GM12878 (cell line): Measurements from ENCODE around the gene SLC5A1. TPM values are rescaled to one million over a fixed set of nuclear protein-coding genes. Genes with fewer than 3 reads are reported as not detected.

Experiments used
- ATAC-seq: fragments of 200-7000 bp; cut with Tn5 transposase; 3 replicates; pipeline ENCODE4 v1.9.1; 2020; ENCODE audit warnings: mild to moderate bottlenecking, moderate library complexity
- BruUV-seq: library from RNA; stranded (reverse); fragments of 400-500 nt; replicated peaks from 2 replicates; lab custom pipeline; 2021; lab: Mats Ljungman, UMichigan
- CTCF ChIA-PET: fragments of 300-600 bp; sonication (Branson Sonifier 250); formaldehyde crosslinking; extraction: SDS; loops from one replicate; lab custom pipeline; 2021; ENCODE audit warnings: inconsistent platforms; lab: Yijun Ruan, JAX
- POLR2A ChIA-PET: fragments of 350-600 bp; formaldehyde crosslinking; extraction: SDS; loops from one replicate; lab custom pipeline; 2021; ENCODE audit warnings: inconsistent platforms; lab: Charles Lee
- RAD21 ChIA-PET: fragments of 300-600 bp; sonication (Branson Sonifier 250); formaldehyde crosslinking; loops from one replicate; lab custom pipeline; 2023; ENCODE audit warnings: antibody characterized with exemption; ENCODE audit not compliant: unreplicated experiment; lab: Charles Lee
- SMC1A ChIA-PET: fragments of 300-600 bp; sonication (Branson Sonifier 250); formaldehyde crosslinking; loops from one replicate; lab custom pipeline; 2023; ENCODE audit not compliant: unreplicated experiment, uncharacterized antibody; lab: Charles Lee
- DNase-seq: peaks from one replicate; pipeline ENCODE4 v3.0.0-alpha.2; 2011; ENCODE audit warnings: low read depth, low spot score
- FAIRE-seq: peaks from 3 replicates; lab custom pipeline; 2011; peaks lifted over from hg19 to GRCh38; lab: Jason Lieb, UNC
- H2AFZ ChIP-seq: 2 replicates; pipeline ENCODE4 v1.6.0; 2011; ENCODE audit warnings: low read depth, low read length, control low read depth; ENCODE audit not compliant: control insufficient read depth
- H3K27ac ChIP-seq: 2 replicates; pipeline ENCODE4 v1.5.1; 2011; ENCODE audit warnings: control low read depth; ENCODE audit not compliant: control insufficient read depth, insufficient read depth
- H3K27me3 ChIP-seq, 2 experiments: replicated peaks in 1 of 2; 2 replicates each; pipeline versions ENCODE4 v1.6.0 to v1.6.1; 2011; ENCODE audit warnings: low read length in 1 of 2; ENCODE audit not compliant: control insufficient read depth in 2 of 2, insufficient read depth in 2 of 2
- H3K36me3 ChIP-seq, 2 experiments: 2 replicates each; pipeline ENCODE4 v1.5.1; 2011; ENCODE audit warnings: low read length in 1 of 2; ENCODE audit not compliant: control insufficient read depth in 2 of 2, insufficient read depth in 2 of 2
- H3K4me1 ChIP-seq: 2 replicates; pipeline ENCODE4 v1.6.1; 2011; ENCODE audit warnings: mild to moderate bottlenecking, low read length, moderate library complexity, mixed read lengths; ENCODE audit not compliant: control insufficient read depth, insufficient read depth
- H3K4me2 ChIP-seq: 2 replicates; pipeline ENCODE4 v1.6.0; 2011; ENCODE audit warnings: control low read depth; ENCODE audit not compliant: control insufficient read depth, insufficient read depth
- H3K4me3 ChIP-seq: fragments of 200-600 bp; sonication (generic); 2 replicates; pipeline ENCODE4 v1.5.1; 2016
- H3K79me2 ChIP-seq: 2 replicates; pipeline ENCODE4 v1.6.0; 2011; ENCODE audit warnings: low read length; ENCODE audit not compliant: control insufficient read depth, insufficient read depth
- H3K9ac ChIP-seq: 2 replicates; pipeline ENCODE4 v1.8.0; 2011; ENCODE audit warnings: low read length, control low read depth, mixed read lengths; ENCODE audit not compliant: control insufficient read depth, insufficient read depth
- H3K9me3 ChIP-seq: replicated peaks from 3 replicates; pipeline ENCODE4 v1.5.1; 2011; ENCODE audit warnings: mild to moderate bottlenecking, low read length; ENCODE audit not compliant: control insufficient read depth, insufficient read depth
- H4K20me1 ChIP-seq: 2 replicates; pipeline ENCODE4 v1.6.0; 2011; ENCODE audit not compliant: control insufficient read depth, insufficient read depth
- BACH1 ChIP-seq: fragments of 450-650 bp; IDR thresholded peaks from 2 replicates; pipeline ENCODE4 v1.6.1; 2017; ENCODE audit warnings: mild to moderate bottlenecking, borderline replicate concordance
- BHLHE40 ChIP-seq, 2 experiments: fragments of 450-650 bp in 1 of 2; IDR thresholded peaks; 2 replicates each; pipeline ENCODE4 v1.6.1; 2011 to 2017; ENCODE audit warnings: low read depth in 2 of 2, borderline replicate concordance in 1 of 2, improper control_type of control experiment in 1 of 2, low read length in 1 of 2, mild to moderate bottlenecking in 1 of 2
- BMI1 ChIP-seq: fragments of 450-650 bp; IDR thresholded peaks from 2 replicates; pipeline ENCODE4 v1.6.1; 2016; ENCODE audit warnings: mild to moderate bottlenecking, moderate library complexity, borderline replicate concordance
- BRCA1 ChIP-seq: IDR thresholded peaks from 2 replicates; pipeline ENCODE4 v1.6.1; 2011; ENCODE audit warnings: low read depth, low read length, improper control_type of control experiment
- CHD1 ChIP-seq: IDR thresholded peaks from 2 replicates; pipeline ENCODE4 v1.6.1; 2012; ENCODE audit warnings: low read depth, low read length, improper control_type of control experiment
- NBN ChIP-seq: fragments of 450-650 bp; IDR thresholded peaks from 2 replicates; pipeline ENCODE4 v1.6.1; 2016
- NFIC ChIP-seq: IDR thresholded peaks from 2 replicates; pipeline ENCODE4 v1.6.1; 2012; ENCODE audit warnings: low read depth, mild to moderate bottlenecking, inconsistent platforms, low read length, moderate library complexity
- NR2C1 ChIP-seq: fragments of 450-650 bp; IDR thresholded peaks from 2 replicates; pipeline ENCODE4 v1.6.1; 2017; ENCODE audit warnings: antibody characterized with exemption, mild to moderate bottlenecking, moderate library complexity
- PML ChIP-seq: IDR thresholded peaks from 2 replicates; pipeline ENCODE4 v1.6.1; 2012; ENCODE audit warnings: low read length, inconsistent platforms
- POLR2AphosphoS5 ChIP-seq: IDR thresholded peaks from 2 replicates; pipeline ENCODE4 v1.6.1; 2011; ENCODE audit warnings: mild to moderate bottlenecking, low read length, inconsistent platforms
- RAD51 ChIP-seq: fragments of 450-650 bp; IDR thresholded peaks from 2 replicates; pipeline ENCODE4 v1.6.1; 2016; ENCODE audit warnings: moderate library complexity, mild to moderate bottlenecking, inconsistent platforms
- SP1 ChIP-seq: IDR thresholded peaks from one replicate; pipeline ENCODE4 v1.6.1; 2011; ENCODE audit warnings: low read depth, low read length
- STAT3 ChIP-seq: IDR thresholded peaks from 2 replicates; pipeline ENCODE4 v1.6.1; 2011; ENCODE audit warnings: low read depth, low read length, improper control_type of control experiment
- TBL1XR1 ChIP-seq: IDR thresholded peaks from 2 replicates; pipeline ENCODE4 v1.6.1; 2012; ENCODE audit warnings: low read depth, low read length, improper control_type of control experiment
- ZBED1 ChIP-seq: IDR thresholded peaks from 2 replicates; pipeline ENCODE4 v1.6.1; 2016; ENCODE audit warnings: borderline replicate concordance
- ZNF24 ChIP-seq: fragments of 450-650 bp; IDR thresholded peaks from 2 replicates; pipeline ENCODE4 v1.6.1; 2017; ENCODE audit warnings: antibody characterized with exemption, mild to moderate bottlenecking
- ZNF384 ChIP-seq: IDR thresholded peaks from 2 replicates; pipeline ENCODE4 v1.6.1; 2012; ENCODE audit warnings: low read depth, mild to moderate bottlenecking, low read length, improper control_type of control experiment, borderline replicate concordance
- WGBS: methylation state at CpG from one replicate; pipeline ENCODE4 v1.1.6; 2016; ENCODE audit warnings: low lambda C conversion rate; ENCODE audit not compliant: insufficient replicate concordance, insufficient coverage; ENCODE audit errors: missing lambda C conversion rate; 5-methylcytosine and 5-hydroxymethylcytosine counted together
- in situ Hi-C: fragments of 300-500 bp; cut with MboI; formaldehyde crosslinking; loops from 9 replicates; pipeline ENCODE4 v1.14.3; 2018; ENCODE audit warnings: mixed read lengths
- intact Hi-C: fragments of 100-400 bp; cut with micrococcal nuclease; formaldehyde crosslinking; loops from one replicate; pipeline ENCODE4 v1.14.2; 2022; ENCODE audit not compliant: unreplicated experiment
- polyA plus RNA-seq, 11 experiments: library from polyadenylated mRNA; depleted of rRNA in 4 of 11; unstranded in 6 of 11; stranded (reverse) in 5 of 11; fragments of >200 nt; fragmentation: Nextera tagmentation in 4 of 11; fragmentation: Illumina TruSeq in 1 of 11; extraction: Ambion mirVana in 4 of 11; extraction: Trizol in 1 of 11; gene quantifications; 1 replicate in 1 of 11; 2 replicates in 10 of 11; pipeline versions ENCODE4 v1.2.1 to v1.2.3, GENCODE V29; 2011 to 2016; ENCODE audit warnings: inconsistent platforms in 2 of 11, missing spikeins in 2 of 11, low read depth in 1 of 11
- total RNA-seq, 4 experiments: library from RNA; depleted of rRNA in 3 of 4; stranded (reverse); fragments of >200 nt in 3 of 4; fragmentation: Illumina TruSeq in 1 of 4; extraction: Trizol in 1 of 4; gene quantifications; 2 replicates each; pipeline versions ENCODE4 v1.2.1 to v1.2.3, GENCODE V29; 2013 to 2021
- TF ChIP-seq, protein P1 (sequence below): IDR thresholded peaks from 2 replicates; pipeline ENCODE4 v1.6.1; 2012; ENCODE audit warnings: improper control_type of control experiment, low read depth, low read length; ENCODE audit not compliant: insufficient replicate concordance
- TF ChIP-seq, protein P2 (sequence below): fragments of 450-650 bp; conservative IDR thresholded peaks from 2 replicates; pipeline ENCODE4 v1.6.1; 2017; ENCODE audit warnings: mild to moderate bottlenecking, moderate library complexity

SLC5A1 gene
- total and polyA plus RNA-seq, 10 of the 15 experiments (the other 5 are each of a cell fraction or from before 2014, with no cell fraction given), result 0.01 TPM; not detected in 9

DNA sequence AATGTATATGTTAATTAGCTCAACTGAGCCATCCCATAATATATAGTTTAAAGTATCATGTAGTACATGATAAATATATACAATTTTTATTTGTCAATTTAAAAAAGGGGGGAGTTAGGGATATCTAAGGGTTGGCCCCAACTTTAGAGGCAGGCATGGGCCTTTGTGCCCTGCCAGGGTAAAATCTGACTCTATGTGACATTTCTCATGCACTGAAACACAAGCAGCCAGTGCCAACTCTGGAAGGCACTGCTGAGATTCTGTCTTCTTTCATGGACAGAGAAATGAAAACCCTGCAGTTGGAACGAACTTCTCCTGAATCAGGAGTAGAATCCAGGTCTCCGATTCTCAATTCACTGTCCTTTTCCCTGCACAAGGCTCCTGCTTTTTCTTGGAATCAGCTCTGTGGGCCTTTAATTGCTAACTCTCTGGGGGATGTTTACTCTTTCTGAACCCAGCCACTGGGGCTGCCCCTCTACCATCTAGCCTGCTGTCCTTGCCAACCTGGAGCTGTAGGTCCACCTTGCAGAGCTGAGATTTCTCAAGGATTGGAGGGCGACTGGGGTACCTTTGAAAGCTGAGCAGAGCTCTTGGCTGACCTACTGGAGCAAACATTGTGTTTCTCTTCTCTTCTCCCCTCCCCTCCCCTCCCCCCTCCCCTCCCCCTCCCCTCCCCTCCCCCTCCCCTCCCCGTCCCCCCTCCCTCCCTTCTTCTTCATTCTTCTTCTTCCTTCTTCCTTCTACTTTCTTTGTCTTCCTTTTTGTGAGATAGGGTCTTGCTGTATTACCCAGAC, 26.7 kb downstream of the SLC5A1 start:
- Histone ChIP-seq H3K36me3 (no peaks in the 10 kb centered on the region), H3K4me1 (no peaks in the 10 kb centered on the region), H3K4me2 (no peak overlapping the region), H3K27ac (no peak overlapping the region), H3K79me2 (no peaks in the 10 kb centered on the region), H4K20me1 (no peaks in the 10 kb centered on the region), H3K4me3 (no peak overlapping the region), H3K9ac (no peak overlapping the region), H3K9me3 (no peaks in the 10 kb centered on the region), H2AFZ (no peak overlapping the region), H3K27me3 (peaks cover 2 to 5% of the 10 kb centered on the region in 2 experiments; a peak in 3 of 4 replicates)
- TF ChIP-seq ZNF24 (no peak), RAD51 (no peak), ZBED1 (no peak), NBN (no peak), SP1 (no peak), POLR2AphosphoS5 (no peak), PML (no peak), BRCA1 (no peak), ZNF384 (no peak), BACH1 (no peak), BHLHE40 (IDR thresholded peaks at IDR 0.05; ENCODE audit: borderline replicate concordance in 1 of 2, low read depth in 2 of 2, low read length in 1 of 2) (no peak), CHD1 (no peak), TBL1XR1 (no peak), NFIC (no peak), STAT3 (no peak), NR2C1 (no peak), BMI1 (no peak)
- TF ChIP-seq, protein P1, sequence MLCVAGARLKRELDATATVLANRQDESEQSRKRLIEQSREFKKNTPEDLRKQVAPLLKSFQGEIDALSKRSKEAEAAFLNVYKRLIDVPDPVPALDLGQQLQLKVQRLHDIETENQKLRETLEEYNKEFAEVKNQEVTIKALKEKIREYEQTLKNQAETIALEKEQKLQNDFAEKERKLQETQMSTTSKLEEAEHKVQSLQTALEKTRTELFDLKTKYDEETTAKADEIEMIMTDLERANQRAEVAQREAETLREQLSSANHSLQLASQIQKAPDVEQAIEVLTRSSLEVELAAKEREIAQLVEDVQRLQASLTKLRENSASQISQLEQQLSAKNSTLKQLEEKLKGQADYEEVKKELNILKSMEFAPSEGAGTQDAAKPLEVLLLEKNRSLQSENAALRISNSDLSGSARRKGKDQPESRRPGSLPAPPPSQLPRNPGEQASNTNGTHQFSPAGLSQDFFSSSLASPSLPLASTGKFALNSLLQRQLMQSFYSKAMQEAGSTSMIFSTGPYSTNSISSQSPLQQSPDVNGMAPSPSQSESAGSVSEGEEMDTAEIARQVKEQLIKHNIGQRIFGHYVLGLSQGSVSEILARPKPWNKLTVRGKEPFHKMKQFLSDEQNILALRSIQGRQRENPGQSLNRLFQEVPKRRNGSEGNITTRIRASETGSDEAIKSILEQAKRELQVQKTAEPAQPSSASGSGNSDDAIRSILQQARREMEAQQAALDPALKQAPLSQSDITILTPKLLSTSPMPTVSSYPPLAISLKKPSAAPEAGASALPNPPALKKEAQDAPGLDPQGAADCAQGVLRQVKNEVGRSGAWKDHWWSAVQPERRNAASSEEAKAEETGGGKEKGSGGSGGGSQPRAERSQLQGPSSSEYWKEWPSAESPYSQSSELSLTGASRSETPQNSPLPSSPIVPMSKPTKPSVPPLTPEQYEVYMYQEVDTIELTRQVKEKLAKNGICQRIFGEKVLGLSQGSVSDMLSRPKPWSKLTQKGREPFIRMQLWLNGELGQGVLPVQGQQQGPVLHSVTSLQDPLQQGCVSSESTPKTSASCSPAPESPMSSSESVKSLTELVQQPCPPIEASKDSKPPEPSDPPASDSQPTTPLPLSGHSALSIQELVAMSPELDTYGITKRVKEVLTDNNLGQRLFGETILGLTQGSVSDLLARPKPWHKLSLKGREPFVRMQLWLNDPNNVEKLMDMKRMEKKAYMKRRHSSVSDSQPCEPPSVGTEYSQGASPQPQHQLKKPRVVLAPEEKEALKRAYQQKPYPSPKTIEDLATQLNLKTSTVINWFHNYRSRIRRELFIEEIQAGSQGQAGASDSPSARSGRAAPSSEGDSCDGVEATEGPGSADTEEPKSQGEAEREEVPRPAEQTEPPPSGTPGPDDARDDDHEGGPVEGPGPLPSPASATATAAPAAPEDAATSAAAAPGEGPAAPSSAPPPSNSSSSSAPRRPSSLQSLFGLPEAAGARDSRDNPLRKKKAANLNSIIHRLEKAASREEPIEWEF, result no peak
- TF ChIP-seq, protein P2, sequence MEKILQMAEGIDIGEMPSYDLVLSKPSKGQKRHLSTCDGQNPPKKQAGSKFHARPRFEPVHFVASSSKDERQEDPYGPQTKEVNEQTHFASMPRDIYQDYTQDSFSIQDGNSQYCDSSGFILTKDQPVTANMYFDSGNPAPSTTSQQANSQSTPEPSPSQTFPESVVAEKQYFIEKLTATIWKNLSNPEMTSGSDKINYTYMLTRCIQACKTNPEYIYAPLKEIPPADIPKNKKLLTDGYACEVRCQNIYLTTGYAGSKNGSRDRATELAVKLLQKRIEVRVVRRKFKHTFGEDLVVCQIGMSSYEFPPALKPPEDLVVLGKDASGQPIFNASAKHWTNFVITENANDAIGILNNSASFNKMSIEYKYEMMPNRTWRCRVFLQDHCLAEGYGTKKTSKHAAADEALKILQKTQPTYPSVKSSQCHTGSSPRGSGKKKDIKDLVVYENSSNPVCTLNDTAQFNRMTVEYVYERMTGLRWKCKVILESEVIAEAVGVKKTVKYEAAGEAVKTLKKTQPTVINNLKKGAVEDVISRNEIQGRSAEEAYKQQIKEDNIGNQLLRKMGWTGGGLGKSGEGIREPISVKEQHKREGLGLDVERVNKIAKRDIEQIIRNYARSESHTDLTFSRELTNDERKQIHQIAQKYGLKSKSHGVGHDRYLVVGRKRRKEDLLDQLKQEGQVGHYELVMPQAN, result no peak
- ATAC-seq, result no peak
- in situ Hi-C loops (loop anchor here (10.0 kb wide), 1 partner anchor 405 kb away; the partner anchor contains the start of gene PISD), intact Hi-C loops (no loop called here)
- DNase-seq, result no peak
- no peak for FAIRE-seq
- RAD21 ChIA-PET, result no interaction called here
- WGBS, result 20% methylated on average over 4 of the region's 4 CpGs
- BruUV-seq, result no TSS peak
- POLR2A ChIA-PET, result no interaction called here
- SMC1A ChIA-PET, result interaction anchor here (0.8 kb wide), 1 partner anchor 92 kb away, joined by 3 read pairs; no protein-coding TSS in a partner anchor
- CTCF ChIA-PET, result interaction anchor here (1.5 kb wide), 1 partner anchor 92 kb away, joined by 4 read pairs; no protein-coding TSS in a partner anchor
